GM19463 (cell line): ENCODE data around the gene LSM14B.

Experiments
- ATAC-seq: cut with Tn5 transposase; IDR thresholded peaks from one replicate; pipeline ENCODE4 v1.9.1; 2021; ENCODE audit warnings: mild to moderate bottlenecking, moderate library complexity; ENCODE audit not compliant: unreplicated experiment

Gene LSM14B

GRCh38 chr20:62160876-62161275 is 38.6 kb downstream of the LSM14B start:
- ATAC-seq: no peak

- no peak for ATAC-seq
Measured at GRCh38 chr20:62161347-62161746, 39.1 kb downstream of the LSM14B start.

- ATAC-seq: no peak
Measured at GRCh38 chr20:62162765-62163484, 40.6 kb downstream of the LSM14B start.

GRCh38 chr20:62163485-62163865 is 41.2 kb downstream of the LSM14B start:
- ATAC-seq: no peak

GRCh38 chr20:62163986-62164762 is 41.9 kb downstream of the LSM14B start:
- no peak for ATAC-seq

- ATAC-seq: no peak
Measured at GRCh38 chr20:62164879-62165761, 42.8 kb downstream of the LSM14B start.

- ATAC-seq: no peak
Measured at GRCh38 chr20:62165762-62166399, 43.6 kb downstream of the LSM14B start.

GRCh38 chr20:62167474-62167873 is 45.2 kb downstream of the LSM14B start:
- no peak for ATAC-seq

GRCh38 chr20:62168061-62168460 is 45.8 kb downstream of the LSM14B start:
- ATAC-seq: no peak

- no peak for ATAC-seq
Measured at GRCh38 chr20:62168890-62169435, 46.7 kb downstream of the LSM14B start.

GRCh38 chr20:62170536-62170935 is 48.3 kb downstream of the LSM14B start:
- no peak for ATAC-seq

GRCh38 chr20:62171245-62171644 is 49.0 kb downstream of the LSM14B start:
- no peak for ATAC-seq

GRCh38 chr20:62172666-62173065 is 50.4 kb downstream of the LSM14B start:
- no peak for ATAC-seq

- no peak for ATAC-seq
Measured at GRCh38 chr20:62174021-62174804, 51.9 kb downstream of the LSM14B start.

- ATAC-seq: no peak
Measured at GRCh38 chr20:62174870-62175624, 52.8 kb downstream of the LSM14B start.

GRCh38 chr20:62175711-62176110 is 53.4 kb downstream of the LSM14B start:
- ATAC-seq: no peak

- ATAC-seq: no peak
Measured at GRCh38 chr20:62176866-62177265, 54.6 kb downstream of the LSM14B start.

- no peak for ATAC-seq
Measured at GRCh38 chr20:62177307-62177706, 55.0 kb downstream of the LSM14B start.
